Measurements from ENCODE around the gene LMNB1. TPM values are rescaled to one million over a fixed set of nuclear protein-coding genes. Genes with fewer than 3 reads are reported as not detected.

LMNB1 gene
- polyA plus RNA-seq, 3 donors: 18.0 to 33.0 (median 28.2) TPM

DNA sequence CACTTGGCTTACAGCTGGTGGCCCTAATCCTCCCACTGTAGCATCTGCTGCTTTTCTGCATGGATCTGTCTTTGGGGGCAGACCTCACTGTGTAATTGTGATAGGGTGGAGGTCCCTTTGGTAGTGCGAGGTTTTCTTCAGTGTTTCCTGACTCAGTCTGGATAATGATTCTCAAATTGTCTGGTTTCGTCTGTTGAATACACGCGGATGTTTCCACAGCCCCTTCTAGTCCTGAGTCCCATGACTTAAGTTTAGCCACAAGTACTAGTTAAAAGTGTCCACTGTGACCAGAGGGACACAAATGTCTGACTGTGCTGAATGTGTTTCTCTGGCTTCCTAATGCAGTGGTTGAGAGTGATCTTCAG lies 70.5 kb downstream of the LMNB1 start:
- no peaks in the 10 kb centered on the region for H3K27me3 ChIP-seq (ENCODE audit: control insufficient read depth in 2 of 2, insufficient read depth in 2 of 2, low read length in 2 of 2)
- peaks cover 0 to under 1% (median 0%) of the 10 kb centered on the region in 3 donors for H3K27me3 Mint-ChIP-seq (ENCODE audit: low read depth in 3 of 3)
- no CpG with 5 or more reads among the region's 4 CpGs for WGBS (ENCODE audit: insufficient coverage)
- H3K27ac Mint-ChIP-seq: peak overlapping the region in 1 of 7 donors; percentile 5
- no peak overlapping the region for H2AFZ ChIP-seq (ENCODE audit: insufficient read depth, low read depth, low read length, poor library complexity, severe bottlenecking)
- no peak for DNase-seq
- H3K9ac ChIP-seq (ENCODE audit: insufficient read depth, low read length, poor library complexity, severe bottlenecking): no peak overlapping the region
- no peak overlapping the region for H3K4me3 ChIP-seq (replicated peaks in 1 of 3; ENCODE audit: low read depth in 2 of 3, low read length in 3 of 3)
- H3K36me3 ChIP-seq (replicated peaks in 1 of 2; ENCODE audit: control insufficient read depth in 1 of 2, insufficient read depth in 2 of 2, low read length in 2 of 2): no peaks in the 10 kb centered on the region
- H3K4me1 Mint-ChIP-seq: peaks cover 36% of the 10 kb centered on the region
- intact Hi-C loops (cut with micrococcal nuclease): no loop called here
- H3K36me3 Mint-ChIP-seq: peaks cover 6 to 26% of the 10 kb centered on the region in 2 donors
- peaks cover 6 to 9% of the 10 kb centered on the region in 2 donors for H3K4me1 ChIP-seq (ENCODE audit: control insufficient read depth in 1 of 2, insufficient read depth in 2 of 2, low read length in 2 of 2)
- no peak overlapping the region for H3K4me2 ChIP-seq (replicated peaks; ENCODE audit: extremely low read depth, low read length, poor library complexity, severe bottlenecking)
- H3K9me3 Mint-ChIP-seq: peaks cover 0 to 1% (median 0%) of the 10 kb centered on the region in 7 donors
- H3K4me3 Mint-ChIP-seq: no peak overlapping the region
- H4K20me1 ChIP-seq (ENCODE audit: insufficient read depth, low read length): no peaks in the 10 kb centered on the region
- H3K9me3 ChIP-seq (replicated peaks in 1 of 2; ENCODE audit: control insufficient read depth in 1 of 2, insufficient read depth in 1 of 2, low read length in 2 of 2): no peaks in the 10 kb centered on the region
- TF ChIP-seq, protein P1, sequence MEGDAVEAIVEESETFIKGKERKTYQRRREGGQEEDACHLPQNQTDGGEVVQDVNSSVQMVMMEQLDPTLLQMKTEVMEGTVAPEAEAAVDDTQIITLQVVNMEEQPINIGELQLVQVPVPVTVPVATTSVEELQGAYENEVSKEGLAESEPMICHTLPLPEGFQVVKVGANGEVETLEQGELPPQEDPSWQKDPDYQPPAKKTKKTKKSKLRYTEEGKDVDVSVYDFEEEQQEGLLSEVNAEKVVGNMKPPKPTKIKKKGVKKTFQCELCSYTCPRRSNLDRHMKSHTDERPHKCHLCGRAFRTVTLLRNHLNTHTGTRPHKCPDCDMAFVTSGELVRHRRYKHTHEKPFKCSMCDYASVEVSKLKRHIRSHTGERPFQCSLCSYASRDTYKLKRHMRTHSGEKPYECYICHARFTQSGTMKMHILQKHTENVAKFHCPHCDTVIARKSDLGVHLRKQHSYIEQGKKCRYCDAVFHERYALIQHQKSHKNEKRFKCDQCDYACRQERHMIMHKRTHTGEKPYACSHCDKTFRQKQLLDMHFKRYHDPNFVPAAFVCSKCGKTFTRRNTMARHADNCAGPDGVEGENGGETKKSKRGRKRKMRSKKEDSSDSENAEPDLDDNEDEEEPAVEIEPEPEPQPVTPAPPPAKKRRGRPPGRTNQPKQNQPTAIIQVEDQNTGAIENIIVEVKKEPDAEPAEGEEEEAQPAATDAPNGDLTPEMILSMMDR (IDR thresholded peaks at IDR 0.05): no peak
- no peaks in the 10 kb centered on the region for H3K79me2 ChIP-seq (ENCODE audit: insufficient read depth, low read length)
- no peak overlapping the region for H3K27ac ChIP-seq (ENCODE audit: low read depth in 1 of 2, low read length in 2 of 2)

DNA sequence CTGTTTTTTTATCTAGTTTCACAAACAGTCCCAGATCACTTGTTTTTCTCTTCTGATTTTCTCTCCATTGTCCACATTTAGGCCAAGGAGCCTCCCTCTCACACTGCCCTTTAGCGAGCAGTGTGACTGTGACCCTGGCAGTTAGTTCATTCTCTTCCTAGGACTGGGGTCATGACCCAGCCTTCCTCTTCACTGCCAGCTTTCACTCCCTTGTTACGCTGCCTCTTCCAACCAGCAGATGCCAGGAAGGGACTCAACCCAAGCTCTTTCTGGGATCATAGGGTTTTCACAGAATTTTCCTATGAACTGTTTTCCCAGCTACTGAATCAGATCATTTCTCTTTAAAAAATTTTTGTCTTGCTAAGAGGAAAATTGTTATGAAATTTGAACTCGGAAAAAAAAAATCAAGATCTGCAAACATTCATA lies 70.9 kb downstream of the LMNB1 start:
- H3K4me1 ChIP-seq (ENCODE audit: control insufficient read depth in 1 of 2, insufficient read depth in 2 of 2, low read length in 2 of 2): peaks cover 6 to 9% of the 10 kb centered on the region in 2 donors
- H3K4me3 Mint-ChIP-seq: no peak overlapping the region
- H3K27me3 Mint-ChIP-seq (ENCODE audit: low read depth in 3 of 3): peaks cover 0 to 3% (median 0%) of the 10 kb centered on the region in 3 donors
- TF ChIP-seq, protein P1 (IDR thresholded peaks at IDR 0.05): no peak
- H3K4me2 ChIP-seq (replicated peaks; ENCODE audit: extremely low read depth, low read length, poor library complexity, severe bottlenecking): no peak overlapping the region
- no peak overlapping the region for H3K27ac ChIP-seq (ENCODE audit: low read depth in 1 of 2, low read length in 2 of 2)
- no peaks in the 10 kb centered on the region for H3K27me3 ChIP-seq (ENCODE audit: control insufficient read depth in 2 of 2, insufficient read depth in 2 of 2, low read length in 2 of 2)
- peaks cover 0 to 1% (median 0%) of the 10 kb centered on the region in 7 donors for H3K9me3 Mint-ChIP-seq
- H3K9ac ChIP-seq (ENCODE audit: insufficient read depth, low read length, poor library complexity, severe bottlenecking): no peak overlapping the region
- H3K36me3 Mint-ChIP-seq: peaks cover 6 to 28% of the 10 kb centered on the region in 2 donors
- no peaks in the 10 kb centered on the region for H3K36me3 ChIP-seq (replicated peaks in 1 of 2; ENCODE audit: control insufficient read depth in 1 of 2, insufficient read depth in 2 of 2, low read length in 2 of 2)
- intact Hi-C loops (cut with micrococcal nuclease): no loop called here
- H3K9me3 ChIP-seq (replicated peaks in 1 of 2; ENCODE audit: control insufficient read depth in 1 of 2, insufficient read depth in 1 of 2, low read length in 2 of 2): no peaks in the 10 kb centered on the region
- H3K4me1 Mint-ChIP-seq: peaks cover 36% of the 10 kb centered on the region
- H3K79me2 ChIP-seq (ENCODE audit: insufficient read depth, low read length): no peaks in the 10 kb centered on the region
- peak overlapping the region in 2 of 7 donors; percentile 0 to 4 for H3K27ac Mint-ChIP-seq
- no peak for DNase-seq
- H3K4me3 ChIP-seq (replicated peaks in 1 of 3; ENCODE audit: low read depth in 2 of 3, low read length in 3 of 3): no peak overlapping the region
- WGBS (ENCODE audit: insufficient coverage): 100% methylated on average over 1 of the region's 3 CpGs
- no peak overlapping the region for H2AFZ ChIP-seq (ENCODE audit: insufficient read depth, low read depth, low read length, poor library complexity, severe bottlenecking)
- H4K20me1 ChIP-seq (ENCODE audit: insufficient read depth, low read length): no peaks in the 10 kb centered on the region

Measured in CD14-positive monocyte (primary cell).